Tibial nerve (tissue), 4 donors: Measurements from ENCODE around the gene TMCO4. TPM values are rescaled to one million over a fixed set of nuclear protein-coding genes. Genes with fewer than 3 reads are reported as not detected.
"Not testable (repeated sequence)": the region's sequence is repeated elsewhere in the genome, so short reads cannot be mapped to it uniquely, and the experiment has no call there.

Source experiments
- DNase-seq, 2 donors: peaks; one replicate each; pipeline ENCODE4 v3.0.0-alpha.2; 2019; ENCODE audit warnings: low spot score in 2 of 2
- H3K27ac ChIP-seq, 4 donors: fragments of 200-600 bp; sonication (generic) in 3 of 4; one replicate each; pipeline ENCODE4 v1.5.1; 2017 to 2019; ENCODE audit warnings: mild to moderate bottlenecking in 1 of 4
- H3K27me3 ChIP-seq, 2 donors: fragments of 200-600 bp; sonication (generic) in 1 of 2; one replicate each; pipeline versions ENCODE4 v1.5.1 to v1.6.0; 2017 to 2019
- H3K36me3 ChIP-seq, 3 donors: fragments of 200-600 bp; sonication (generic); one replicate each; pipeline ENCODE4 v1.5.1; 2018 to 2019
- H3K4me1 ChIP-seq, 4 donors: fragments of 200-600 bp; sonication (generic) in 3 of 4; one replicate each; pipeline ENCODE4 v1.5.1; 2017 to 2019
- H3K4me3 ChIP-seq, 4 donors: fragments of 200-600 bp; sonication (generic) in 3 of 4; one replicate each; pipeline ENCODE4 v1.5.1; 2017 to 2019; ENCODE audit warnings: mild to moderate bottlenecking in 1 of 4, moderate library complexity in 1 of 4
- H3K9me3 ChIP-seq, 4 donors: fragments of 200-600 bp; sonication (generic) in 3 of 4; one replicate each; pipeline ENCODE4 v1.5.1; 2017 to 2019
- EP300 ChIP-seq, 2 donors: sonication (generic); formaldehyde crosslinking; IDR thresholded peaks; one replicate each; pipeline ENCODE4 v1.6.1; 2017; ENCODE audit warnings: antibody characterized with exemption in 2 of 2, mild to moderate bottlenecking in 1 of 2
- POLR2A ChIP-seq, 2 donors: fragments of 450-650 bp; IDR thresholded peaks; one replicate each; pipeline ENCODE4 v1.6.1; 2017; ENCODE audit warnings: antibody characterized with exemption in 2 of 2, mild to moderate bottlenecking in 2 of 2, moderate library complexity in 2 of 2
- WGBS, 2 donors: methylation state at CpG; one replicate each; pipeline ENCODE4 v1.1.5; 2018; 5-methylcytosine and 5-hydroxymethylcytosine counted together
- total RNA-seq, 4 donors: library from RNA; depleted of rRNA; stranded (reverse); fragments of >200 nt; gene quantifications; one replicate each; pipeline ENCODE4 v1.1.0, GENCODE V29; 2016
- TF ChIP-seq, protein P1 (sequence below), 5 experiments: fragments of 200-600 bp in 3 of 5; fragments of 450-650 bp in 2 of 5; sonication (generic) in 3 of 5; IDR thresholded peaks; one replicate each; pipeline ENCODE4 v1.5.1; 2016 to 2019; ENCODE audit warnings: antibody characterized with exemption in 5 of 5, mild to moderate bottlenecking in 3 of 5, moderate library complexity in 2 of 5

TMCO4 gene
- total RNA-seq, 4 donors from 2014 or later: 19.3 to 37.5 (median 29.3) TPM

GRCh38 chr1:19793360-19794046, 6.2 kb downstream of the TMCO4 start:
- no peak for DNase-seq
- Histone ChIP-seq H3K27ac (peak overlapping the region in 2 of 4 donors; percentile 58 to 68), H3K36me3 (peaks cover 0 to 24% (median 0%) of the 10 kb centered on the region in 3 donors), H3K4me3 (no peak overlapping the region), H3K27me3 (no peaks in the 10 kb centered on the region), H3K4me1 (peaks cover 0 to 26% (median 4%) of the 10 kb centered on the region in 4 donors), H3K9me3 (no peaks in the 10 kb centered on the region)
- TF ChIP-seq POLR2A (IDR thresholded peaks at IDR 0.05): no peak
- TF ChIP-seq EP300 (IDR thresholded peaks at IDR 0.05): no peak
- TF ChIP-seq, protein P1, sequence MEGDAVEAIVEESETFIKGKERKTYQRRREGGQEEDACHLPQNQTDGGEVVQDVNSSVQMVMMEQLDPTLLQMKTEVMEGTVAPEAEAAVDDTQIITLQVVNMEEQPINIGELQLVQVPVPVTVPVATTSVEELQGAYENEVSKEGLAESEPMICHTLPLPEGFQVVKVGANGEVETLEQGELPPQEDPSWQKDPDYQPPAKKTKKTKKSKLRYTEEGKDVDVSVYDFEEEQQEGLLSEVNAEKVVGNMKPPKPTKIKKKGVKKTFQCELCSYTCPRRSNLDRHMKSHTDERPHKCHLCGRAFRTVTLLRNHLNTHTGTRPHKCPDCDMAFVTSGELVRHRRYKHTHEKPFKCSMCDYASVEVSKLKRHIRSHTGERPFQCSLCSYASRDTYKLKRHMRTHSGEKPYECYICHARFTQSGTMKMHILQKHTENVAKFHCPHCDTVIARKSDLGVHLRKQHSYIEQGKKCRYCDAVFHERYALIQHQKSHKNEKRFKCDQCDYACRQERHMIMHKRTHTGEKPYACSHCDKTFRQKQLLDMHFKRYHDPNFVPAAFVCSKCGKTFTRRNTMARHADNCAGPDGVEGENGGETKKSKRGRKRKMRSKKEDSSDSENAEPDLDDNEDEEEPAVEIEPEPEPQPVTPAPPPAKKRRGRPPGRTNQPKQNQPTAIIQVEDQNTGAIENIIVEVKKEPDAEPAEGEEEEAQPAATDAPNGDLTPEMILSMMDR (IDR thresholded peaks at IDR 0.05): no peak
- 59 to 77% methylated on average over 6 of the region's 6 CpGs for WGBS, 2 donors

DNA sequence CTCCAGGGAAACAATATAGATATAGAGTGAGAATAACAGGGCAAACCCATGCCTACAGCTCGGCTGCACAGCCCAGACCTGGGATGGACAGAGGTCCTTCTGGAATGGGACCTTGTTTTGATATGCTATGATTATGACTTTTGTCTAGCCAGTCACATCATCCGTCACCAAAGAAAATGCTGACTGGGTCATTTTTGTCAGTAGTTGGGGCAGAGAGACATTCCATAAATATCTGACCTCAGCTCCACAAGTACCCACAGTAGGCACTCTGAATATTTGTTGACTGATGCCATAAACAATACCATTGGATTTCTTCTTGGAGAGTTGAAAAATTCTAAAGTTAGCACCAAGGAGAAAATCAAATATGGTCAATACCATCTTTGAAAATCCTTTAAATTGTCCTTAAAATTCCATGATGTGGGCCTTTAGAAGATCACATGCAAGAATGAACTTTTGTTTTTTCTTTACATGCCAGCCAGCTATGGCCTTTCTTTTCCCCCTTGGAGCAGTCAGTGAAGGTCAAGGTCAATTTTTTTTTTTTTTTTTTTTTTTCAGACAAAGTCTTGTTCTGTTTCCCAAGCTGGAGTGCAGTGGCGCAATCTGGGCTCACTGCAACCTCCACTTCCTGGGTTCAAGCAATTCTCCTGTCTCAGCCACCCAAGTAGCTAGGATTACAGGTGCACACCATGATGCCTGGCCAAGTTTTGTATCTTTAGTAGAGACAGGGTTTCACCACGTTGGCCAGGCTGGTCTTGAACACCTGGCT, 7.3 kb downstream of the TMCO4 start:
- DNase-seq: no peak
- Histone ChIP-seq H3K4me1 (peaks cover 0 to 20% (median 0%) of the 10 kb centered on the region in 4 donors), H3K27me3 (no peaks in the 10 kb centered on the region), H3K27ac (peak overlapping the region in 2 of 4 donors; percentile 64 to 68), H3K9me3 (no peaks in the 10 kb centered on the region), H3K36me3 (peaks cover 0 to 25% (median 0%) of the 10 kb centered on the region in 3 donors), H3K4me3 (no peak overlapping the region)
- TF ChIP-seq, protein P1 (IDR thresholded peaks at IDR 0.05): no peak
- TF ChIP-seq POLR2A (IDR thresholded peaks at IDR 0.05): no peak
- no peak for TF ChIP-seq EP300 (IDR thresholded peaks at IDR 0.05)
- WGBS, 2 donors: 50 to 57% methylated on average over 4 of the region's 4 CpGs

DNA sequence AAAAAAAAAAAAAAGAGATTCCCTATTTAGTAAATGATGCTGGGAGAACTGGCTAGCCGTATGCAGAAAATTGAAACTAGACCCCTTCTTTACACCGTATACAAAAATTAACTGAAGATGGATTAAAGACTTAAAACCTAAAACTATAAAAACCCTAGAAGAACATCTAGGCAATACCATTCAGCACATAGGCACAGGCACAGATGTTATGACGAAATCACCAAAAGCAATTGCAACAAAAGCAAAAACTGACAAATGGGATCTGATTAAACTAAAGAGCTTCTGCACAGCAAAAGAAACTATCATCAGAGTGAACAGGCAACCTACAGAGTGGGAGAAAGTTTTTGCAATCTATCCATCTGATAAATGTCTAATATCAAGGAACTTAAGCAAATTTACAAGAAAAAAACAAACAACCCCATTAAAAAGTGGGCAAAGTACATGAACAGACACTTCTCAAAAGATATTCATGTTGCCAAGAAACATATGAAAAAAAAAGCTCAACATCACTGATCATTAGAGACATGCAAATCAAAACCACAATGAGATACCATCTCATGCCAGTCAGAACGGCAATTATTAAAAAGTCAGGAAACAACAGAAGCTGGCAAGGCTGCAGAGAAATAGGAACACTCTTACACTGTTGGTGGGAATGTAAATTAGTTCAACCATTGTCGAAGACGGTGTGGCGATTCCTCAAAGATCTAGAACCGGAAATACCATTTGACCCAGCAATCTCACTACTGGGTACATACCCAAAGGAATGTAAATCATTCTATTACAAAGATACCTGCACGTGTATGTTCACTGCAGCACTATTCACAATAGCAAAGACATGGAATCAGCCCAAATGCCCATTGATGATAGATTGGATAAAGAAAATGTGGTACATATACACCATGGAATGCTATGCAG, 9.4 kb downstream of the TMCO4 start:
- Histone ChIP-seq H3K4me1 (peaks cover 0 to 20% (median 0%) of the 10 kb centered on the region in 4 donors), H3K36me3 (peaks cover 0 to 42% (median 0%) of the 10 kb centered on the region in 3 donors)
- H3K9me3 ChIP-seq, H3K4me3 ChIP-seq, DNase-seq, H3K27ac ChIP-seq, H3K27me3 ChIP-seq: not testable (repeated sequence)
- 81 to 86% methylated on average over 9 of the region's 9 CpGs for WGBS, 2 donors

- H3K4me1 ChIP-seq: peaks cover 0 to 7% (median 0%) of the 10 kb centered on the region in 4 donors
- no peak for DNase-seq
- H3K27ac ChIP-seq: no peak overlapping the region
- H3K36me3 ChIP-seq: peaks cover 0 to 56% (median 0%) of the 10 kb centered on the region in 3 donors
- WGBS, 2 donors: 55 to 64% methylated on average over 9 of the region's 9 CpGs
- TF ChIP-seq EP300 (IDR thresholded peaks at IDR 0.05) (no peak), POLR2A (IDR thresholded peaks at IDR 0.05) (no peak)
- TF ChIP-seq, protein P1 (IDR thresholded peaks at IDR 0.05): no peak
- H3K27me3 ChIP-seq: no peaks in the 10 kb centered on the region
- H3K4me3 ChIP-seq: no peak overlapping the region
- no peaks in the 10 kb centered on the region for H3K9me3 ChIP-seq
Measured at GRCh38 chr1:19786988-19787423, 12.7 kb downstream of the TMCO4 start.

DNA sequence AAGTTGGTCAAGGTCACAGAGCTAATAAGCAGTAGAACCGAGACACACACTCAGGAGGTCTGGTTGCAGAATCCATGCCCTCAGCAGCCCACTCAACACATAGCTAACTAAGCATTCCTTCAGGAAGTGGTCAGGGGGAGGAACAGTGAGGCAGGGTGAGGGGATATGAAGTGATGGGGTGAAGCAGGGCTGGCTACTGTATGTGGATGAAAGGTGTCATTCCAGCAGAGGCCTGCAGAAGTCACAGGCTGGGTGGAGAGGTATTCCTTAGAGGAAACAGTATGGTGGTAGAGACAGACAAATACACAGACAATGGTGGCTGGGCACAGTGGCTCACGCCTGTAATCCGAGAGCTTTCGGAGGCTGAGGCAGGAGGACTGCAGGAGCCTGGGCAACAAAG, 14.1 kb downstream of the TMCO4 start:
- TF ChIP-seq, protein P1 (IDR thresholded peaks at IDR 0.05): no peak
- no peak for TF ChIP-seq POLR2A (IDR thresholded peaks at IDR 0.05)
- TF ChIP-seq EP300 (IDR thresholded peaks at IDR 0.05): no peak
- Histone ChIP-seq H3K27me3 (no peaks in the 10 kb centered on the region), H3K4me1 (no peaks in the 10 kb centered on the region), H3K4me3 (no peak overlapping the region), H3K36me3 (peaks cover 0 to 53% (median 0%) of the 10 kb centered on the region in 3 donors), H3K27ac (no peak overlapping the region), H3K9me3 (no peaks in the 10 kb centered on the region)
- no peak for DNase-seq
- 66 to 70% methylated on average over 4 of the region's 4 CpGs for WGBS, 2 donors
